Measurements from ENCODE around the gene SC5D.

SC5D gene

GRCh38 chr11:121351083-121351630 lies 58.6 kb downstream of the SC5D start:
- TF ChIP-seq POLR2AphosphoS5 (IDR thresholded peaks at IDR 0.05; ENCODE audit: low read depth, low read length) (no peak), FOXP2 (optimal IDR thresholded peaks at IDR 0.05; ENCODE audit: borderline replicate concordance, extremely low read depth, extremely low read length, insufficient read depth) (no peak), TAF1 (IDR thresholded peaks at IDR 0.05; ENCODE audit: borderline replicate concordance, insufficient read depth, low read length) (no peak), REST (IDR thresholded peaks at IDR 0.05; ENCODE audit: insufficient read depth in 1 of 2, low read depth in 2 of 2, low read length in 2 of 2) (no peak), SIN3A (IDR thresholded peaks at IDR 0.05; ENCODE audit: borderline replicate concordance, insufficient read depth, low read length) (no peak)

- TF ChIP-seq TAF1 (IDR thresholded peaks at IDR 0.05; ENCODE audit: borderline replicate concordance, insufficient read depth, low read length): no peak
- TF ChIP-seq REST (IDR thresholded peaks at IDR 0.05; ENCODE audit: insufficient read depth in 1 of 2, low read depth in 2 of 2, low read length in 2 of 2): no peak
Measured at GRCh38 chr11:121352251-121352891, 59.8 kb downstream of the SC5D start.

- no peak for TF ChIP-seq SIN3A (IDR thresholded peaks at IDR 0.05; ENCODE audit: borderline replicate concordance, insufficient read depth, low read length)
- no peak for TF ChIP-seq REST (IDR thresholded peaks at IDR 0.05; ENCODE audit: insufficient read depth in 1 of 2, low read depth in 2 of 2, low read length in 2 of 2)
- no peak for TF ChIP-seq POLR2AphosphoS5 (IDR thresholded peaks at IDR 0.05; ENCODE audit: low read depth, low read length)
- TF ChIP-seq TAF1 (IDR thresholded peaks at IDR 0.05; ENCODE audit: borderline replicate concordance, insufficient read depth, low read length): no peak
- no peak for TF ChIP-seq FOXP2 (optimal IDR thresholded peaks at IDR 0.05; ENCODE audit: borderline replicate concordance, extremely low read depth, extremely low read length, insufficient read depth)
Measured at GRCh38 chr11:121354192-121354591, 61.6 kb downstream of the SC5D start.

GRCh38 chr11:121356357-121356756 lies 63.8 kb downstream of the SC5D start:
- no peak for TF ChIP-seq POLR2AphosphoS5 (IDR thresholded peaks at IDR 0.05; ENCODE audit: low read depth, low read length)
- TF ChIP-seq TAF1 (IDR thresholded peaks at IDR 0.05; ENCODE audit: borderline replicate concordance, insufficient read depth, low read length): no peak
- TF ChIP-seq SIN3A (IDR thresholded peaks at IDR 0.05; ENCODE audit: borderline replicate concordance, insufficient read depth, low read length): no peak
- no peak for TF ChIP-seq REST (IDR thresholded peaks at IDR 0.05; ENCODE audit: insufficient read depth in 1 of 2, low read depth in 2 of 2, low read length in 2 of 2)
- no peak for TF ChIP-seq FOXP2 (optimal IDR thresholded peaks at IDR 0.05; ENCODE audit: borderline replicate concordance, extremely low read depth, extremely low read length, insufficient read depth)
